HCT116 (cell line): ENCODE results near the gene DOCK7.

Source experiments
- CTCF ChIP-seq, 3 experiments: fragments of 200-600 bp in 1 of 3; sonication (generic) in 1 of 3; IDR thresholded peaks in 2 of 3; conservative IDR thresholded peaks in 1 of 3; 2 replicates each; pipeline ENCODE4 v1.5.1; 2012 to 2017; ENCODE audit warnings: low read depth in 2 of 3, low read length in 2 of 3, antibody characterized with exemption in 1 of 3, borderline replicate concordance in 1 of 3, control low read depth in 1 of 3, mild to moderate bottlenecking in 1 of 3, mixed read lengths in 1 of 3, mixed run types in 1 of 3, moderate library complexity in 1 of 3; ENCODE audit not compliant: insufficient read depth in 1 of 3
- EZH2phosphoT487 ChIP-seq: fragments of 200-600 bp; IDR thresholded peaks from 2 replicates; pipeline ENCODE4 v1.6.1; 2018; ENCODE audit warnings: antibody characterized with exemption, borderline replicate concordance
- FOSL1 ChIP-seq: IDR thresholded peaks from 2 replicates; pipeline ENCODE4 v1.6.1; 2012; ENCODE audit warnings: low read depth
- POLR2A ChIP-seq: IDR thresholded peaks from 2 replicates; pipeline ENCODE4 v1.7.0; 2011; ENCODE audit warnings: borderline replicate concordance; ENCODE audit not compliant: insufficient read depth, insufficient read length; ENCODE audit errors: extremely low read depth
- POLR2AphosphoS5 ChIP-seq: IDR thresholded peaks from 2 replicates; pipeline ENCODE4 v1.6.1; 2011; ENCODE audit warnings: mild to moderate bottlenecking, low read depth, low read length, moderate library complexity
- RAD21 ChIP-seq: IDR thresholded peaks from 2 replicates; pipeline ENCODE4 v1.6.1; 2012; ENCODE audit warnings: low read depth, mild to moderate bottlenecking
- SRF ChIP-seq: IDR thresholded peaks from 2 replicates; pipeline ENCODE4 v1.6.1; 2012; ENCODE audit warnings: low read depth
- YY1 ChIP-seq: IDR thresholded peaks from 2 replicates; pipeline ENCODE4 v1.6.1; 2011; ENCODE audit warnings: low read length, low read depth, moderate library complexity, mild to moderate bottlenecking; ENCODE audit not compliant: insufficient replicate concordance; ENCODE audit errors: extremely low read depth
- ZFX ChIP-seq: fragments of 450-650 bp; IDR thresholded peaks from 2 replicates; pipeline ENCODE4 v1.6.1; 2017
- TF ChIP-seq, protein P1 (sequence below): IDR thresholded peaks from 2 replicates; pipeline ENCODE4 v1.6.1; 2012; ENCODE audit warnings: low read depth

GRCh38 chr1:62481681-62482080 is 206.5 kb downstream of the DOCK7 start:
- TF ChIP-seq POLR2AphosphoS5 (no peak), RAD21 (no peak), YY1 (no peak), CTCF (IDR thresholded peaks at IDR 0.05 in 2 of 3, conservative IDR thresholded peaks at IDR 0.05 in 1 of 3; ENCODE audit: borderline replicate concordance in 1 of 3, insufficient read depth in 1 of 3, low read depth in 2 of 3, low read length in 2 of 3) (no peak), EZH2phosphoT487 (no peak), FOSL1 (no peak), ZFX (no peak), POLR2A (no peak), SRF (no peak)
- TF ChIP-seq, protein P1, sequence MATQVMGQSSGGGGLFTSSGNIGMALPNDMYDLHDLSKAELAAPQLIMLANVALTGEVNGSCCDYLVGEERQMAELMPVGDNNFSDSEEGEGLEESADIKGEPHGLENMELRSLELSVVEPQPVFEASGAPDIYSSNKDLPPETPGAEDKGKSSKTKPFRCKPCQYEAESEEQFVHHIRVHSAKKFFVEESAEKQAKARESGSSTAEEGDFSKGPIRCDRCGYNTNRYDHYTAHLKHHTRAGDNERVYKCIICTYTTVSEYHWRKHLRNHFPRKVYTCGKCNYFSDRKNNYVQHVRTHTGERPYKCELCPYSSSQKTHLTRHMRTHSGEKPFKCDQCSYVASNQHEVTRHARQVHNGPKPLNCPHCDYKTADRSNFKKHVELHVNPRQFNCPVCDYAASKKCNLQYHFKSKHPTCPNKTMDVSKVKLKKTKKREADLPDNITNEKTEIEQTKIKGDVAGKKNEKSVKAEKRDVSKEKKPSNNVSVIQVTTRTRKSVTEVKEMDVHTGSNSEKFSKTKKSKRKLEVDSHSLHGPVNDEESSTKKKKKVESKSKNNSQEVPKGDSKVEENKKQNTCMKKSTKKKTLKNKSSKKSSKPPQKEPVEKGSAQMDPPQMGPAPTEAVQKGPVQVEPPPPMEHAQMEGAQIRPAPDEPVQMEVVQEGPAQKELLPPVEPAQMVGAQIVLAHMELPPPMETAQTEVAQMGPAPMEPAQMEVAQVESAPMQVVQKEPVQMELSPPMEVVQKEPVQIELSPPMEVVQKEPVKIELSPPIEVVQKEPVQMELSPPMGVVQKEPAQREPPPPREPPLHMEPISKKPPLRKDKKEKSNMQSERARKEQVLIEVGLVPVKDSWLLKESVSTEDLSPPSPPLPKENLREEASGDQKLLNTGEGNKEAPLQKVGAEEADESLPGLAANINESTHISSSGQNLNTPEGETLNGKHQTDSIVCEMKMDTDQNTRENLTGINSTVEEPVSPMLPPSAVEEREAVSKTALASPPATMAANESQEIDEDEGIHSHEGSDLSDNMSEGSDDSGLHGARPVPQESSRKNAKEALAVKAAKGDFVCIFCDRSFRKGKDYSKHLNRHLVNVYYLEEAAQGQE, result no peak
